Fibroblast of mammary gland (primary cell): Measurements from ENCODE around the gene TUSC1.
"Not testable (repeated sequence)": the region's sequence is repeated elsewhere in the genome, so short reads cannot be mapped to it uniquely, and the experiment has no call there.

ENCODE experiments used
- DNase-seq: peaks from one replicate; pipeline ENCODE4 v3.0.0-alpha.2; 2010; ENCODE audit warnings: low read depth
- H3K4me3 ChIP-seq: 2 replicates; pipeline ENCODE4 v1.5.1; 2011; ENCODE audit warnings: low read depth, mild to moderate bottlenecking, low read length, moderate library complexity; ENCODE audit not compliant: control insufficient read depth
- CTCF ChIP-seq: conservative IDR thresholded peaks from 2 replicates; pipeline ENCODE4 v1.5.1; 2011; ENCODE audit warnings: low read depth, low read length, inconsistent platforms; ENCODE audit not compliant: control insufficient read depth, insufficient read depth

Gene TUSC1

GRCh38 chr9:25703701-25704357 lies 25.6 kb upstream of the TUSC1 start:
- TF ChIP-seq CTCF: no peak
- peak; percentile 39 for DNase-seq
- H3K4me3 ChIP-seq: no peak overlapping the region

- H3K4me3 ChIP-seq: no peak overlapping the region
- no peak for DNase-seq
- no peak for TF ChIP-seq CTCF
Measured at GRCh38 chr9:25702536-25702935, 24.3 kb upstream of the TUSC1 start.

GRCh38 chr9:25700899-25701298 lies 22.7 kb upstream of the TUSC1 start:
- not testable (repeated sequence) for H3K4me3 ChIP-seq
- peak; percentile 34 for DNase-seq

- H3K4me3 ChIP-seq: no peak overlapping the region
- no peak for TF ChIP-seq CTCF
- DNase-seq: no peak
Measured at GRCh38 chr9:25700430-25700829, 22.2 kb upstream of the TUSC1 start.

- no peak for TF ChIP-seq CTCF
- DNase-seq: no peak
- H3K4me3 ChIP-seq: no peak overlapping the region
Measured at GRCh38 chr9:25691786-25692185, 13.5 kb upstream of the TUSC1 start.

- no peak for DNase-seq
- TF ChIP-seq CTCF: no peak
- no peak overlapping the region for H3K4me3 ChIP-seq
Measured at GRCh38 chr9:25684321-25684720, 6.1 kb upstream of the TUSC1 start.

GRCh38 chr9:25681266-25681665 lies 3.0 kb upstream of the TUSC1 start:
- no peak for TF ChIP-seq CTCF
- no peak overlapping the region for H3K4me3 ChIP-seq
- DNase-seq: peak; percentile 77
